Measurements from ENCODE around the gene KPNA5. TPM values are rescaled to one million over a fixed set of nuclear protein-coding genes. Genes with fewer than 3 reads are reported as not detected.
"Not testable (repeated sequence)": the region's sequence is repeated elsewhere in the genome, so short reads cannot be mapped to it uniquely, and the experiment has no call there.

Gene KPNA5
- total RNA-seq, 1 experiment from 2014 or later = 10.5 TPM

DNA sequence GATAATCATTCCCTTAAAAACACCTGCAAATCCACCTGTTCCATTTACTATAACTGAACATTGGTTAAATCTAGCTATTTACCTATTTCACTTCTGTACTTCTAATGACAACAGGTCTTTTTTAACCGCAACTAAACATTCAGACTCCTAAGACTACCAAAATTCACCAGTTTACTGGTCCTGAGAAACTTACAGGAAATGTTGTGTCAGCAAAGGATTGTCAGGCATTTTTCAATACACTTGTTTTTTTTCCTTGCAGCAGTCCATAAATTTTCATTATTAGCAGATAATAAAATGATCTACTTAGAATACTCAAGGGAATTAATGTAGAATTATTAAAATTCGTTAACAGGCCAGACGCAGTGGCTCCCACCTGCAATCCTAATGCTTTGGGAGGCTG, 17.7 kb upstream of the KPNA5 start:
- H2BK12ac ChIP-seq (ENCODE audit: insufficient read length, low read depth, low read length) = no peak overlapping the region
- no peak overlapping the region for H2AFZ ChIP-seq (ENCODE audit: low read length)
- peaks cover 16 to 18% of the 10 kb centered on the region in 2 experiments for H3K4me1 Mint-ChIP-seq
- no peak overlapping the region for H3K4me2 ChIP-seq (ENCODE audit: insufficient read depth, insufficient read length, low read length)
- peaks cover 0 to 5% (median 3%) of the 10 kb centered on the region in 3 experiments; a peak in 3 of 7 replicates for H3K36me3 Mint-ChIP-seq (ENCODE audit: insufficient read depth in 1 of 3, low read depth in 3 of 3)
- H3K79me1 ChIP-seq (ENCODE audit: insufficient read depth, low read depth, low read length, poor library complexity, severe bottlenecking) = peaks cover 10% of the 10 kb centered on the region
- H3K4me1 ChIP-seq (ENCODE audit: insufficient read depth, low read length) = no peaks in the 10 kb centered on the region
- H2BK120ac ChIP-seq (ENCODE audit: low read depth, low read length, poor library complexity, severe bottlenecking) = no peak overlapping the region
- H3K14ac ChIP-seq (ENCODE audit: insufficient read depth, low read length) = no peak overlapping the region
- no peaks in the 10 kb centered on the region for H3K27me3 ChIP-seq (ENCODE audit: insufficient read depth, low read length)
- WGBS (ENCODE audit: extremely low coverage, insufficient read length, low lambda C conversion rate) = no CpG with 5 or more reads among the region's 3 CpGs
- H3K4ac ChIP-seq (ENCODE audit: low read depth, low read length) = no peak overlapping the region
- H3K23ac ChIP-seq (ENCODE audit: insufficient read length, low read depth, low read length) = no peak overlapping the region
- no peak overlapping the region for H2AK5ac ChIP-seq (ENCODE audit: insufficient read length, low read length)
- H3K27me3 Mint-ChIP-seq (ENCODE audit: low read depth) = no peaks in the 10 kb centered on the region
- no peak overlapping the region for H2BK5ac ChIP-seq (ENCODE audit: insufficient read length, low read length)
- no peaks in the 10 kb centered on the region for H4K20me1 ChIP-seq (ENCODE audit: control insufficient read depth, insufficient read depth, insufficient read length)
- peaks cover 9% of the 10 kb centered on the region; the same call in 1 of the 2 replicates for H3K79me2 ChIP-seq (ENCODE audit: insufficient read depth, low read length)
- no peaks in the 10 kb centered on the region for H3K9me3 Mint-ChIP-seq
- H4K5ac ChIP-seq (ENCODE audit: insufficient read length, low read depth, low read length) = no peak overlapping the region
- no peak overlapping the region for H3T11ph ChIP-seq (ENCODE audit: low read length)
- TF ChIP-seq, protein P1, sequence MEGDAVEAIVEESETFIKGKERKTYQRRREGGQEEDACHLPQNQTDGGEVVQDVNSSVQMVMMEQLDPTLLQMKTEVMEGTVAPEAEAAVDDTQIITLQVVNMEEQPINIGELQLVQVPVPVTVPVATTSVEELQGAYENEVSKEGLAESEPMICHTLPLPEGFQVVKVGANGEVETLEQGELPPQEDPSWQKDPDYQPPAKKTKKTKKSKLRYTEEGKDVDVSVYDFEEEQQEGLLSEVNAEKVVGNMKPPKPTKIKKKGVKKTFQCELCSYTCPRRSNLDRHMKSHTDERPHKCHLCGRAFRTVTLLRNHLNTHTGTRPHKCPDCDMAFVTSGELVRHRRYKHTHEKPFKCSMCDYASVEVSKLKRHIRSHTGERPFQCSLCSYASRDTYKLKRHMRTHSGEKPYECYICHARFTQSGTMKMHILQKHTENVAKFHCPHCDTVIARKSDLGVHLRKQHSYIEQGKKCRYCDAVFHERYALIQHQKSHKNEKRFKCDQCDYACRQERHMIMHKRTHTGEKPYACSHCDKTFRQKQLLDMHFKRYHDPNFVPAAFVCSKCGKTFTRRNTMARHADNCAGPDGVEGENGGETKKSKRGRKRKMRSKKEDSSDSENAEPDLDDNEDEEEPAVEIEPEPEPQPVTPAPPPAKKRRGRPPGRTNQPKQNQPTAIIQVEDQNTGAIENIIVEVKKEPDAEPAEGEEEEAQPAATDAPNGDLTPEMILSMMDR (conservative IDR thresholded peaks at IDR 0.05) = no peak
- no peak overlapping the region for H3K9ac ChIP-seq (ENCODE audit: extremely low read depth, insufficient read length, low read length)
- H4K91ac ChIP-seq (ENCODE audit: insufficient read length, low read depth, low read length) = no peak overlapping the region
- H2BK15ac ChIP-seq (ENCODE audit: low read depth, low read length) = no peak overlapping the region
- H3K18ac ChIP-seq (ENCODE audit: insufficient read length, low read depth, low read length) = no peak overlapping the region
- no peak overlapping the region; a peak in 1 of 7 replicates for H3K27ac Mint-ChIP-seq
- no peak overlapping the region for H2BK20ac ChIP-seq (ENCODE audit: low read depth, low read length, poor library complexity, severe bottlenecking)
- H3K4me3 Mint-ChIP-seq = no peak overlapping the region
- no peaks in the 10 kb centered on the region for H3K9me3 ChIP-seq (ENCODE audit: control insufficient read depth, low read depth, low read length)
- no peak overlapping the region for H4K8ac ChIP-seq (replicated peaks; ENCODE audit: insufficient read length, low read depth, low read length)
- H3K27ac ChIP-seq (ENCODE audit: insufficient read length, low read depth, low read length) = no peak overlapping the region
- DNase-seq = no peak
- no peak overlapping the region for H3K56ac ChIP-seq (ENCODE audit: insufficient read length, low read depth, low read length)
- peaks cover 4% of the 10 kb centered on the region for H3K23me2 ChIP-seq (ENCODE audit: insufficient read length, low read depth, low read length, poor library complexity, severe bottlenecking)

DNA sequence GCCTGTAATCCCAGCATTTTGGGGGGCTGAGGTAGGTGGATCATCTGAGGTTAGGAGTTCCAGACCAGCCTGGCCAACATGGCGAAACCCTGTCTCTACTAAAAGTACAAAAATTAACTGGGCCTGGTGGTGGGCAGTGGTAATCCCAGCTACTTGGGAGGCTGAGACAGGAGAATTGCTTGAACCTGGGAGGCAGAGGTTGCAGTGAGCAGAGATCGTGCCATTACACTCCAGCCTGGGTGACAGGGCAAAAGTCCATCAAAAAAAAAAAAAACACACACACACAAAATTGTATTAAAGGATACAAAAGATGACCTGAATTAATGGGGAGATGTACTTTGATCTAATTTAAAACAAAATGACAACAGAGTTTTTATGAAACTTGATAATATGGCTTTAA, 16.8 kb upstream of the KPNA5 start:
- H3K9me3 Mint-ChIP-seq; H3K9me3 ChIP-seq (ENCODE audit: control insufficient read depth, low read depth, low read length); H3K27me3 Mint-ChIP-seq (ENCODE audit: low read depth); H3K4me3 Mint-ChIP-seq; H4K5ac ChIP-seq (ENCODE audit: insufficient read length, low read depth, low read length); H3K27ac ChIP-seq (ENCODE audit: insufficient read length, low read depth, low read length); H3K23ac ChIP-seq (ENCODE audit: insufficient read length, low read depth, low read length); H2BK120ac ChIP-seq (ENCODE audit: low read depth, low read length, poor library complexity, severe bottlenecking); H3K4me2 ChIP-seq (ENCODE audit: insufficient read depth, insufficient read length, low read length); H3K23me2 ChIP-seq (ENCODE audit: insufficient read length, low read depth, low read length, poor library complexity, severe bottlenecking); H2BK12ac ChIP-seq (ENCODE audit: insufficient read length, low read depth, low read length); H3K14ac ChIP-seq (ENCODE audit: insufficient read depth, low read length); H3K18ac ChIP-seq (ENCODE audit: insufficient read length, low read depth, low read length); DNase-seq; H3K9ac ChIP-seq (ENCODE audit: extremely low read depth, insufficient read length, low read length); H2BK15ac ChIP-seq (ENCODE audit: low read depth, low read length); H2BK20ac ChIP-seq (ENCODE audit: low read depth, low read length, poor library complexity, severe bottlenecking); H2AFZ ChIP-seq (ENCODE audit: low read length); H3K79me2 ChIP-seq (ENCODE audit: insufficient read depth, low read length); H3K56ac ChIP-seq (ENCODE audit: insufficient read length, low read depth, low read length); H2AK5ac ChIP-seq (ENCODE audit: insufficient read length, low read length); H3T11ph ChIP-seq (ENCODE audit: low read length); H3K4ac ChIP-seq (ENCODE audit: low read depth, low read length); H3K27me3 ChIP-seq (ENCODE audit: insufficient read depth, low read length); H3K4me1 ChIP-seq (ENCODE audit: insufficient read depth, low read length); H4K8ac ChIP-seq (replicated peaks; ENCODE audit: insufficient read length, low read depth, low read length); H4K20me1 ChIP-seq (ENCODE audit: control insufficient read depth, insufficient read depth, insufficient read length); H2BK5ac ChIP-seq (ENCODE audit: insufficient read length, low read length); H4K91ac ChIP-seq (ENCODE audit: insufficient read length, low read depth, low read length); H3K36me3 Mint-ChIP-seq (ENCODE audit: insufficient read depth in 1 of 3, low read depth in 3 of 3): not testable (repeated sequence)
- Mint-ChIP-seq H3K4me1 (peaks cover 16 to 18% of the 10 kb centered on the region in 2 experiments), H3K27ac (peak overlapping the region in 1 of 3 experiments; percentile 72; a peak in 1 of 7 replicates)
- peaks cover 10% of the 10 kb centered on the region for H3K79me1 ChIP-seq (ENCODE audit: insufficient read depth, low read depth, low read length, poor library complexity, severe bottlenecking)
- WGBS (ENCODE audit: extremely low coverage, insufficient read length, low lambda C conversion rate) = no CpG with 5 or more reads among the region's 2 CpGs

All from H9 (cell line).